GM21576 (cell line): ENCODE measurements around the gene RAP1GAP.

Experiments
- ATAC-seq: cut with Tn5 transposase; IDR thresholded peaks from one replicate; pipeline ENCODE4 v1.9.1; 2021; ENCODE audit warnings: mild to moderate bottlenecking, moderate library complexity; ENCODE audit not compliant: unreplicated experiment

Gene RAP1GAP

GRCh38 chr1:21614419-21615115 is 54.6 kb downstream of the RAP1GAP start:
- ATAC-seq = no peak

- no peak for ATAC-seq
Observed at GRCh38 chr1:21613072-21613867, 55.9 kb downstream of the RAP1GAP start.

- ATAC-seq = no peak
Observed at GRCh38 chr1:21612057-21612456, 57.1 kb downstream of the RAP1GAP start.

- no peak for ATAC-seq
Observed at GRCh38 chr1:21610989-21611785, 58.0 kb downstream of the RAP1GAP start.

- ATAC-seq = no peak
Observed at GRCh38 chr1:21610027-21610426, 59.1 kb downstream of the RAP1GAP start.

GRCh38 chr1:21608798-21609197 is 60.4 kb downstream of the RAP1GAP start:
- ATAC-seq = no peak

- no peak for ATAC-seq
Observed at GRCh38 chr1:21607549-21608529, 61.3 kb downstream of the RAP1GAP start.

- no peak for ATAC-seq
Observed at GRCh38 chr1:21605964-21606705, 63.0 kb downstream of the RAP1GAP start.

- ATAC-seq = no peak
Observed at GRCh38 chr1:21605012-21605715, 64.0 kb downstream of the RAP1GAP start.

- no peak for ATAC-seq
Observed at GRCh38 chr1:21604208-21604957, 64.8 kb downstream of the RAP1GAP start.

- no peak for ATAC-seq
Observed at GRCh38 chr1:21603177-21604138, 65.7 kb downstream of the RAP1GAP start.

GRCh38 chr1:21601278-21602048 is 67.7 kb downstream of the RAP1GAP start:
- no peak for ATAC-seq

GRCh38 chr1:21599402-21599801 is 69.8 kb downstream of the RAP1GAP start:
- no peak for ATAC-seq

- no peak for ATAC-seq
Observed at GRCh38 chr1:21598904-21599303, 70.3 kb downstream of the RAP1GAP start.

- ATAC-seq = no peak
Observed at GRCh38 chr1:21598417-21598816, 70.7 kb downstream of the RAP1GAP start.

GRCh38 chr1:21597753-21598152 is 71.4 kb downstream of the RAP1GAP start:
- no peak for ATAC-seq
